ENCODE measurements around the gene GPR137. TPM values are rescaled to one million over a fixed set of nuclear protein-coding genes. Genes with fewer than 3 reads are reported as not detected.

GPR137 gene
- total RNA-seq, 1 donor from 2014 or later = 55.9 TPM

DNA sequence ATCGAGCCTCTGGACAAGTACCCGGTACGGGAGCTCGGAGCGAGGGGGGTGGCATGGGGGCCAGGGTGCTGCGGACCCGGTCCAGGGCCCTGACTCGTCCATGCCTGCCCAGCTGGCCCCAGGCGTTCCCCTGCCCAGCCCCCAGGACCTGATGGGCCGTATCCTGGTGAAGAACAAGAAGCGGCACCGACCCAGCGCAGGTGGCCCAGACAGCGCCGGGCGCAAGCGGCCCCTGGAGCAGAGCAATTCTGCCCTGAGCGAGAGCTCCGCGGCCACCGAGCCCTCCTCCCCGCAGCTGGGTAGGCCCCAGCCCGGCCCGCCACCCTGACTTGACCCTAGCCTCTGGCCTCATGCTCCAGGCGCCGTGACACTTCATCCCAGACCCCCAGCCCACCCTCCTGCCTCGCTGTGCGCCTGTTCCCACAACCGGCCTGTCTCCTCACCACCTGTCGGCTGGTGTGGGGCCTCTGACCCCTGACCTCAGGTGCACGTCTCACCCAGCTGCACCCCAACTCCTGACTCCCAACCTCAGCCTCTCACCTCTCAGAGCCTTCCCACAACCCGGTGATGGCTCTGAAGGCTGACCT is 26.6 kb upstream of the GPR137 start:
- peak overlapping the region; percentile 51 for H3K4me3 Mint-ChIP-seq
- no peaks in the 10 kb centered on the region for H3K27me3 Mint-ChIP-seq (ENCODE audit: low read depth)
- no peak for DNase-seq (ENCODE audit: low read depth, low spot score)
- TF ChIP-seq, protein P1, sequence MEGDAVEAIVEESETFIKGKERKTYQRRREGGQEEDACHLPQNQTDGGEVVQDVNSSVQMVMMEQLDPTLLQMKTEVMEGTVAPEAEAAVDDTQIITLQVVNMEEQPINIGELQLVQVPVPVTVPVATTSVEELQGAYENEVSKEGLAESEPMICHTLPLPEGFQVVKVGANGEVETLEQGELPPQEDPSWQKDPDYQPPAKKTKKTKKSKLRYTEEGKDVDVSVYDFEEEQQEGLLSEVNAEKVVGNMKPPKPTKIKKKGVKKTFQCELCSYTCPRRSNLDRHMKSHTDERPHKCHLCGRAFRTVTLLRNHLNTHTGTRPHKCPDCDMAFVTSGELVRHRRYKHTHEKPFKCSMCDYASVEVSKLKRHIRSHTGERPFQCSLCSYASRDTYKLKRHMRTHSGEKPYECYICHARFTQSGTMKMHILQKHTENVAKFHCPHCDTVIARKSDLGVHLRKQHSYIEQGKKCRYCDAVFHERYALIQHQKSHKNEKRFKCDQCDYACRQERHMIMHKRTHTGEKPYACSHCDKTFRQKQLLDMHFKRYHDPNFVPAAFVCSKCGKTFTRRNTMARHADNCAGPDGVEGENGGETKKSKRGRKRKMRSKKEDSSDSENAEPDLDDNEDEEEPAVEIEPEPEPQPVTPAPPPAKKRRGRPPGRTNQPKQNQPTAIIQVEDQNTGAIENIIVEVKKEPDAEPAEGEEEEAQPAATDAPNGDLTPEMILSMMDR (conservative IDR thresholded peaks at IDR 0.05) = no peak
- no peaks in the 10 kb centered on the region for H3K9me3 Mint-ChIP-seq
- H3K4me1 Mint-ChIP-seq = peaks cover 15% of the 10 kb centered on the region
- H3K27ac Mint-ChIP-seq (ENCODE audit: unreplicated experiment) = no peak overlapping the region
- H3K36me3 Mint-ChIP-seq (ENCODE audit: low read depth) = peaks cover 15% of the 10 kb centered on the region

DNA sequence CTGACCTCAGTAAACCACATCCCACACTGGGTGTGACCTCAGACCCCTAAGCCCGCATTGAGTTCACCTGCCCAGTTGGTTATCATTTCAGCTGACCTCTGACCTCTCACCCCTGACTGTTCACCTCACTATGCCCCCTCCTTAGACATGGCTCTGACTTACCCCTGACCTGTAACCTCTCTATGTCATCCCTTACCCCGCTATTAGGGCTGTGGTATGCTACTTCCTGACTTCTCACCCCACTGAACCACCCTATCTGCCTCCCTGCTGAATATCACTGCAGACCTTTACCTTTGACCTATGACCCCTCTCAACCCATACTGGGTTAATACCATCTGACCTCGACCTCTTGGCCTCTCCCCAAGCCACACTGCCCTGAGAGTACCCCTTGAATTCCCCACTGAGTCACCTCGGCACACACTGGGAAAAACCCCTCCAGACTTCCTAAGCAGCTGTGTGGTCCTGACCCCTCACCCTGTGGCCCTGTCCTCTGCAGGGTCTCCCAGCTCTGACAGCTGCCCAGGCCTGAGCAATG is 26.0 kb upstream of the GPR137 start:
- Mint-ChIP-seq H3K27me3 (ENCODE audit: low read depth) (no peaks in the 10 kb centered on the region), H3K4me1 (peaks cover 14% of the 10 kb centered on the region), H3K4me3 (peak overlapping the region; percentile 51), H3K36me3 (ENCODE audit: low read depth) (peaks cover 15% of the 10 kb centered on the region), H3K27ac (ENCODE audit: unreplicated experiment) (peak overlapping the region; percentile 86), H3K9me3 (no peaks in the 10 kb centered on the region)
- DNase-seq (ENCODE audit: low read depth, low spot score) = no peak
- TF ChIP-seq, protein P1 (conservative IDR thresholded peaks at IDR 0.05) = no peak

DNA sequence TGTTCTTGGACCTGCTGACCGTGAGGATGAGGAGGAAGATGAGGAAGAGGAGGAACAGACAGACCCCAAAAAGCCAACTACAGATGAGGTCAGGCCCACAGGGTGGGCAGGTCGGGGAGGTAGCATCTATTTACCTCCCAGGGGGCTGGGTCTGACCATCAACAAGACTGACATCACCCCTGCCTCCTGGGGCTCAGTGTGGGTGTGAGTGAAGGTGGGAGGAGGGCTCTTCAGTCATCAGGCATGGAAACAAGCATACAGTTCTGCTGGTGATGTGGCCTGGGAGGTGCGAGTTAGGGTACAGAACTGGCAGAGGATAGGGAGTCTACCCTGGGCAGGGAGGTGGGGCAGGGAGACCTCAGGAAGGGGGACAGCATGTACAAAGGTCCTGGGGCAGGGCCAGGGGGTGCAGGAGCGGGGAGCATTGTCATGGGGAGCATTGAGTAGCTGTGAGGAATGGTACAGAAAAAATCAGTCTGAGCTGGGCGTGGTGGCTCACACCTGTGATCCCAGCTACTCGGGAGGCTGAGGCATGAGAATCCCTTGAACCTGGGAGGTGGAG is 25.4 kb upstream of the GPR137 start:
- Mint-ChIP-seq H3K4me3 (peak overlapping the region; percentile 41), H3K27me3 (ENCODE audit: low read depth) (no peaks in the 10 kb centered on the region), H3K27ac (ENCODE audit: unreplicated experiment) (no peak overlapping the region), H3K9me3 (no peaks in the 10 kb centered on the region), H3K36me3 (ENCODE audit: low read depth) (peaks cover 15% of the 10 kb centered on the region), H3K4me1 (peaks cover 14% of the 10 kb centered on the region)
- TF ChIP-seq, protein P1 (conservative IDR thresholded peaks at IDR 0.05) = no peak
- no peak for DNase-seq (ENCODE audit: low read depth, low spot score)

DNA sequence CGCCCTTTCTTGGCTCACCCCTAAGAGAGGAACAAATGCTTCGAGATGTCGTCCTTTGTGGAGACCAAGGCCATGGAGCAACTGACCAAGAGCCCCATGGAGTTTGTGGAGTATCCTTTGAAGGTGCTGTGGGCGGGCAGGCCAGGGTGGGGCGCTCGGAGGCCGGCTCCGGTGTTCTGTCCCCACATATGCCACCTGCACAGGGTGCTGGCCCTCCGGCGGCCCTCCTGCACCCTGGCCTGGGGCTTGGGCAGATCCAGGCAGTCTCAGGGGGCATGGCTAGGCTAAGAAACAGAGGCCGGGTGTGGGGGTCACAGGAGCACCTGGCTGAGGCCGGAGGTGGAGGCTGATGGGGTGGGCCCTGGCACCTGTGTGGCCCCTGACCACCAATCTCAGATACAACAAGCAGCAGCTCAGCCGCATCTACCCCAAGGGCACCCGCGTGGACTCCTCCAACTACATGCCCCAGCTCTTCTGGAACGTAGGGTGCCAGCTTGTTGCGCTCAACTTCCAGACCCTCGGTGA is 24.0 kb upstream of the GPR137 start:
- no peak for DNase-seq (ENCODE audit: low read depth, low spot score)
- Mint-ChIP-seq H3K4me1 (peaks cover 14% of the 10 kb centered on the region), H3K4me3 (no peak overlapping the region), H3K9me3 (no peaks in the 10 kb centered on the region), H3K27me3 (ENCODE audit: low read depth) (no peaks in the 10 kb centered on the region), H3K27ac (ENCODE audit: unreplicated experiment) (no peak overlapping the region), H3K36me3 (ENCODE audit: low read depth) (peaks cover 15% of the 10 kb centered on the region)
- TF ChIP-seq, protein P1 (conservative IDR thresholded peaks at IDR 0.05) = no peak

DNA sequence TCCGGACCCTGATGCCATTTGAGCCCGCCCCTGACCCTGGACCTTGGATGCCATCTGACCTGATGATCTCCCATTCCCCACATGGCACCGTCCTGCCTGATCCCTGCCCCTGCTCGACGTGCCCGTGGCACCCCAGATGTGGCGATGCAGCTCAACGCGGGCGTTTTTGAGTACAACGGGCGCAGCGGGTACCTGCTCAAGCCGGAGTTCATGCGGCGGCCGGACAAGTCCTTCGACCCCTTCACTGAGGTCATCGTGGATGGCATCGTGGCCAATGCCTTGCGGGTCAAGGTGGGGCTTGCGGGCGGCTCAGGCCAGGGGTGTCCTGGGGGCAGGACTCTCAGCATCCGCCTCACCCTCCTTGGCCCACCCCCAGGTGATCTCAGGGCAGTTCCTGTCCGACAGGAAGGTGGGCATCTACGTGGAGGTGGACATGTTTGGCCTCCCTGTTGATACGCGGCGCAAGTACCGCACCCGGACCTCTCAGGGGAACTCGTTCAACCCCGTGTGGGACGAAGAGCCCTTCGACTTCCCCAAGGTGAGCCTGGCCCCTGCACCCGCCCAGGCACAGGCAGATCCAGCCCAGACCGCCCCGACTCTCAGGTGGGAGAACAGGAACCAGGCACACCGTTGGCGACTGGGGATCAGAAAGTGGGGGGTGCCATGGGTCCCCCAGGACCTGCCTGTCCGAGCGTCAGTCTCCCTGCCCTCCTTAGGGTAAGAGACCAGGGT is 23.2 kb upstream of the GPR137 start:
- Mint-ChIP-seq H3K9me3 (no peaks in the 10 kb centered on the region), H3K27ac (ENCODE audit: unreplicated experiment) (no peak overlapping the region), H3K36me3 (ENCODE audit: low read depth) (peaks cover 15% of the 10 kb centered on the region), H3K27me3 (ENCODE audit: low read depth) (no peaks in the 10 kb centered on the region), H3K4me1 (peaks cover 14% of the 10 kb centered on the region), H3K4me3 (no peak overlapping the region)
- TF ChIP-seq, protein P1 (conservative IDR thresholded peaks at IDR 0.05) = no peak
- DNase-seq (ENCODE audit: low read depth, low spot score) = no peak

All from neural crest cell (in vitro differentiated cells).